ENCODE measurements around the gene MIA2.
"Not testable (repeated sequence)": the region's sequence is repeated elsewhere in the genome, so short reads cannot be mapped to it uniquely, and the experiment has no call there.

The MIA2 gene

DNA sequence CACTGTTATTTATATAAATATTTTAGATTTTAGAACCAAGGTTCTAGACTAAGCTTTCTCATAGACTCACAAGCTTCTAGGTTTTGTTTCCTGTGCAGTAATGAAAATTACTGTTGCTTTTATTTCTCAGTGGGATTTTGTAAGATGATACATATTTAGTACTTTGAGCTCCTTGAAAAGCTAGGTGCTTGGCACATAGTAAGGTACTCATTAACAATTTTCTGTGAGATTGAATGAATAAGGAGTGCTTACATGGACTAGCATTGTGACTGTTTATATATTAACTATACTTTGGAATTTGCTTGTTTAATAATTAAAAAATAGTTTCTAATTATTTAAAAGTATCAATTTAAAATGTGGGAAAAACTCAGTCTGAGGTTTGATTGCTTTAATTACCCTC is 85.7 kb downstream of the MIA2 start:
- in situ Hi-C loops (cut with MboI; ENCODE audit: low sequenced_read_pairs) = no loop called here

GRCh38 chr14:39320318-39320717 is 86.6 kb downstream of the MIA2 start:
- in situ Hi-C loops (cut with MboI; ENCODE audit: low sequenced_read_pairs) = no loop called here

GRCh38 chr14:39322807-39323206 is 89.1 kb downstream of the MIA2 start:
- in situ Hi-C loops (cut with MboI; ENCODE audit: low sequenced_read_pairs) = no loop called here

- in situ Hi-C loops (cut with MboI; ENCODE audit: low sequenced_read_pairs) = no loop called here
Measured at GRCh38 chr14:39324097-39324496, 90.4 kb downstream of the MIA2 start.

GRCh38 chr14:39339003-39339402 is 105.3 kb downstream of the MIA2 start:
- in situ Hi-C loops (cut with MboI; ENCODE audit: low sequenced_read_pairs) = no loop called here

DNA sequence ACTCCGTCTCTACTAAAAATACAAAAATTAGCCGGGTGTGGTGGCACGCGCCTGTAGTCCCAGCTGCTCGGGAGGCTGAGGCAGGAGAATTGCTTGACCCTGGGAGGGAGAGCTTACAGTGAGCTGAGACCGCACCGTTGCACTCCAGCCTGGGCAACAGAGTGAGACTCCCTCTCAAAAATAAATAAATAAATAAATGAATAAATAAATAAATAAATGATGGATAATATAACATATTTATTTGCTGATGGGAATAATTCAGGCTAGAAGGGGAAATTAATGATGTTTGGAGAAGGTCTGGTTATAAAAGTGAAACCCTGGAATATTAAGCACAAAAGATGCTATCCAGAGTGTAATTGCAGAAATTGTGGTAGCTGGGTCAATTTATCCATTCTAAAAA is 107.4 kb downstream of the MIA2 start:
- in situ Hi-C loops (cut with MboI; ENCODE audit: low sequenced_read_pairs) = not testable (repeated sequence)

DNA sequence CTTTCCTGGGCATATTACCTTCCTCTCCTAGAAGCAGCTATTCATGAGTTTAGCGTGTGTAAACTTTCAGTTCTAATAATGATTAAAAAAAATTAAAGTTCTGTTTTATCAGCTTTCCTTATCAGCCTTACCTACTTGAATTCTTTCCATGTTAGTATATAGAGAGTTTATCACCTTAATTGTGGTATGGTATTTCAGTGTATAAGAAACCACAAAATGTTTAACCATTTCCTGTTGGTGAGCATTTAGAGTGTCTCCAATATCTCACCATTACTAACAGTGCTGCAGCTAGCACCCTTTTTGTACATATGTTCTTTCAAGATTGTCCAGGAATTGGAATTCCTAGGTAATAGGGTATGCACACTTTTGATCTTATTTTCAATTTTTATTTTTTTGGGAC is 109.1 kb downstream of the MIA2 start:
- in situ Hi-C loops (cut with MboI; ENCODE audit: low sequenced_read_pairs) = no loop called here

DNA sequence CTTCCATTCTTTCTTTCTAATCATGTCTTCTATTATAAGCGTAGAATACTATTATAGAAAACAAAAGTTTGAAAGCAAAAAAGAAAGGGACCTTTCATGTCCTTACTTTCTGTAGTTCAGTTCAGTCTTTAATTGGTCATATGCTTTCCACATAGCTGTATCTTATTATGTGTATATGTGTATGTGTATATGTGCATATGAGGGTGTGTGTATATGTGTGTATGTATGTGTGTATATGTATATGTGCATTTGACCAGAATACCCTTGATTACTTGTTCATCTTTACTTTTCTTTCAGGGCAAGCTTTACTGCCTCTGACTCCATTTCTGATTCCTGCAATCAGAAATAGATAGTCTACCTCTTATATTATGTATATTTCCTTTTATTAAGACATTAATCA is 109.9 kb downstream of the MIA2 start:
- in situ Hi-C loops (cut with MboI; ENCODE audit: low sequenced_read_pairs) = no loop called here

DNA sequence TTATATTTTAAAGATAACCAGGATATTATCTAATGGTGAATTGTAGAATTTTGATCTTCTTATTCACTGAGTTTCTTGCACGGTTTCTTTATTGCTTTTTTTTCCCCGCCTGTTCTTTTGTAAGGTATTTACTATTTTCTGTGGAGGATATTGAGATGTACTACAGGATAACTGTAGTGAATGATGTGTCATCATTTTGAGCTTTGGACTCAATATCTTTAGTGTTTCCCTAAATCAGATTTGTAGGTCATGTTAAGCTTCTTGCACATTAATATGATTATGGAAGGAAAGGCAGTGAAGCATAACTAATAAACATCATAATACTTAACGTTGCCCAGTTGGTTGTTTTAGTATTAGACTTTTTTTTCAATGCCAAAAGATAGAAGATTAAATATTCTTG is 117.2 kb downstream of the MIA2 start:
- in situ Hi-C loops (cut with MboI; ENCODE audit: low sequenced_read_pairs) = no loop called here

DNA sequence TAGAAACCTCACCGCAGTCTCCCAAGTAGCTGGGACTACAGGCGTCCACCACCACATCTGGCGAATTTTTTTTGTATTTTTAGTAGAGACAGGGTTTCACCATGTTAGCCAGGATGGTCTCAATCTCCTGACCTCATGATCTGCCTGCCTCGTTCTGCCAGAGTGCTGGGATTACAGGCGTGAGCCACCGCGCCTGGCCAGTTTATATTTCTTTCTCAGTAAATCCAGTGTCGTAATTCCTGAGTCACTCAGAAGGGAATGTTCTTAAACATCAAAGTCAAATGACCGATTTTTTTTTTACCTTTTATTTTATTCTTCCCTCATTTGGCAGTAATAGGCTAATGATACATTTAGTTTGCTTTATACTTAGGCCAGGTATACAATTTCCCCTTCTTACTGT is 118.0 kb downstream of the MIA2 start:
- in situ Hi-C loops (cut with MboI; ENCODE audit: low sequenced_read_pairs) = no loop called here

GRCh38 chr14:39359069-39359468 is 125.4 kb downstream of the MIA2 start:
- in situ Hi-C loops (cut with MboI; ENCODE audit: low sequenced_read_pairs) = not testable (repeated sequence)

DNA sequence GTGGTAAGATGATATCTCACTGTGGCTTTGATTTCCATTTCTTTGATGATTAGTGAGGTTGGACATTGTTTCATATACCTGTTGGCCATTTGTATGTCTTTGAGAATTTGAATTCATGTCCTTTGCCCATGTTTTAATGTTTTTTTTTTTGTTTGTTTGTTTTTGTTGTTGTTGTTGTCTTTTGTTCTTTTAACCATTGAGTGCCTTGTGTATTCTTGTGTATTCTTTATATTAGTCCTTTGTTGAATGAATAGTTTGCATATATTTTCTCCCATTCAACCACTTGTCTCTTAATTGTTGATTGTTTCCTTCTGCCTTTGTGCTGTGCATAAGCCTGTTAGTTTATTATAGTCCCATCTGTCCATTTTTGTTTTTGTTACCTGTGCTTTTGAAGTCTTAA is 126.6 kb downstream of the MIA2 start:
- in situ Hi-C loops (cut with MboI; ENCODE audit: low sequenced_read_pairs) = no loop called here

- in situ Hi-C loops (cut with MboI; ENCODE audit: low sequenced_read_pairs) = not testable (repeated sequence)
Measured at GRCh38 chr14:39361556-39361955, 127.8 kb downstream of the MIA2 start.

DNA sequence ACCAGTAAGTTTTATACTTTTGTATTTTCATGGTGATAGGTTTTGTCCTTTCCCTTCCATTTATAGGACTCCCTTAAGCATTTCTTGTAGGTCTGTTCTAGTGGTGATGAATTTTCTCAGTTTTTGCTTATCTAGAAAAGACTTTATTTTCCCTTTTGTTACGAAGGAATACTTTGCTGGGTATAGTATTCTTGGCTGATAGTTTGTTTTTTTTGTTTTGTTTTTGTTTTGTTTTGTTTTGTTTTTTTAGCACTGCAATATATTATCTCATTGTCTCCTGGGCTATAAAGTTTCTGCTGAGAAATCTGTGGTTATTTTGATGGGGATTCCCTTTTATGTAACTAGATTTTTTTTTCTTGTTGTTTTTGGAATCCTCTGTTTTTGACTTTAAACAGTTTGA is 130.8 kb downstream of the MIA2 start:
- in situ Hi-C loops (cut with MboI; ENCODE audit: low sequenced_read_pairs) = no loop called here

DNA sequence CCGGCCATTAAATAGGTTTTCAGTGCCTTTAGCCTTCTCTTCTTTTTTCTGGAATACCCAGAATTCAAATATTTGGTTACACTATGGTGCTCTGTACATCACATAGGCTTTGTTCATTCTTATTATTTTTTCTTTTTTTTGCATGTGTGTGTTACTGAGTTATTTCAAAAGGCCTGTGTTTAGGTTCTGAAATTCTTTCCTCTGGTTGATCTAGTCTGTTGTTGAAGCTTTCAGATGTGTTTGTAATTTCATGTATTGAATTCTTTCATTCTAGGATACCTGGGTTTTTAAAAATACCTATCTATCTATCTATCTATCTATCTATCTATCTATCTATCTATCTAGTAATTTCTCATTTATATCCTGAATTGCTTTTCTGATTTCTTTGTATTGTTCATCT is 131.6 kb downstream of the MIA2 start:
- in situ Hi-C loops (cut with MboI; ENCODE audit: low sequenced_read_pairs) = no loop called here

DNA sequence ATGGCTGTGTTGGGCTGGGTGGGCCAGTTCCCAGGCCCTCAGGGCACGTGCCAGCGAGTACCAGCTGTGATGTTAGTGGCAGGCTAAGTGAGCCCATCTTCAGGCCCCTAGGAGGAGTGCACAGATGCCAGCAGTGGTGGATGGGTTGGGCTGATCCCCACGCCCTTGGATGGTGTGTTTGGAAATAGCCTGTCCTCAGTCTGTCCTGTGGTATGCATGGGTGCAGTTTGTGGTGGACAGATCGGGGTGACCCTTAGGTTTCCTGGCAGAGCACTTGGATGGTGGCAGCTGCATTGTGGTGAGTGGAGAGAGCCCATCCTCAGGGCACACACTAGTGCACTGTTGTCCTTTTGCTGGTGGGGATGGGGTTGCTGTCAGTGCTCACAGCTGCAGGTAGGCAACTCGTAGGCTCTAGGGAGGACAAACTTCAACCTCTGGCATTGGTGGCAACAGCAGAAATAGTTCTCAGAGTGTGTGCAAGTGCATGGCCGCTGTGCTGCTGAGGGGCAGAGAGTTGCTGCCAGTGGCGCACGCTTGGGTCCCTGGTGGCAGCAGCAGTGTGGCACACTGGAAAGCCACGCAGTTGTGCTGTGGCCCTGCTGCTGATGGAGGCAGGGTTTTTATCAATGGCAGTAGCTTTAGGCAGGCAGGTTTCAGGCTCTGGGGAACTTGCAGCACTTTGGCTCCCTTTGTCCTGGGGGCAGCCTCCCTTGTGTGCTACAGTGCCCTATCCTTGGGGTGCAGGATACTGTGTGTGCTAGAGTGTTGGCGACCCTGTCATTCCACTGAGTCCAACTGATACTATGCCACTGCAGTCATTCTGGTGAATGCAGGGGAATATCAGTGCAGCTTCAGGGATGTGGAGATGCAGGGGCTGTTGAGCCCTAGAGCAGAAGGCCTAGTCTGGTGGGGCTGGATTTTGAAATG is 133.0 kb downstream of the MIA2 start:
- in situ Hi-C loops (cut with MboI; ENCODE audit: low sequenced_read_pairs) = no loop called here

- in situ Hi-C loops (cut with MboI; ENCODE audit: low sequenced_read_pairs) = no loop called here
Measured at GRCh38 chr14:39367387-39367751, 133.7 kb downstream of the MIA2 start.

DNA sequence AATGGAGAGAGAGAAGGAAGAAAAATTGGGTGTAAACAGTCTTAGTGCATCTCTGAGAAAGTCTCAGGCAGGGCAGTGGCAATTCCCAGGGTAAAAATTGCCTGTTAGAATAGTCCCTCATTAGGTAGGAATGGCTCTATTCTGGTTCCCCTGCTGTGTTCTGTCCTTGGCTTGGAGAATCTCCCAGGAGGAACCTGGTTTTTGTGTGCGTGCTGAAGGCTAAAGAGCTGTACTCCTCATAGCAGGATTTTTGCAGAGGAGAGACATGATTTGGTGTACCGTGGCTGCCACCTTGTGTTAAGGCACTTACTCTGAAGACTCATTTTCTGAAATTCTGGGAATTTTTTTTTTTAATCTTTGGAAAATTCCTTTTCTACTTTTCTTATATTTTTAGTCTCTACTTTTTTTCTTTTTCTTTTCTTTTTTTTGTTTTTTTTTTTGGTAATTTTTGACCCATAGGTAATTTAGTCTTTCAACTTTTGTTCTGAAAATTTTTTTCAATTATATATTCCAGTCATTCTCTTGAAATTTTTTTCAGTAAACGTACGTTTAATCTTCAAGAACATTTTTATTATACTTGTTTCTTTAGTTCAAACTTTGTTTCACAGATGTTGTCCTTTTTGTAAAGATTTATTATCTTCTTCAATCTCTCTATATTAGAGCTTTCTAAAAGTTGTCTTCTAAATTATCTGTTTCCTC is 134.7 kb downstream of the MIA2 start:
- in situ Hi-C loops (cut with MboI; ENCODE audit: low sequenced_read_pairs) = no loop called here

- in situ Hi-C loops (cut with MboI; ENCODE audit: low sequenced_read_pairs) = no loop called here
Measured at GRCh38 chr14:39369029-39369428, 135.3 kb downstream of the MIA2 start.

GRCh38 chr14:39370415-39370814 is 136.7 kb downstream of the MIA2 start:
- in situ Hi-C loops (cut with MboI; ENCODE audit: low sequenced_read_pairs) = no loop called here

- in situ Hi-C loops (cut with MboI; ENCODE audit: low sequenced_read_pairs) = no loop called here
Measured at GRCh38 chr14:39372656-39373055, 138.9 kb downstream of the MIA2 start.

DNA sequence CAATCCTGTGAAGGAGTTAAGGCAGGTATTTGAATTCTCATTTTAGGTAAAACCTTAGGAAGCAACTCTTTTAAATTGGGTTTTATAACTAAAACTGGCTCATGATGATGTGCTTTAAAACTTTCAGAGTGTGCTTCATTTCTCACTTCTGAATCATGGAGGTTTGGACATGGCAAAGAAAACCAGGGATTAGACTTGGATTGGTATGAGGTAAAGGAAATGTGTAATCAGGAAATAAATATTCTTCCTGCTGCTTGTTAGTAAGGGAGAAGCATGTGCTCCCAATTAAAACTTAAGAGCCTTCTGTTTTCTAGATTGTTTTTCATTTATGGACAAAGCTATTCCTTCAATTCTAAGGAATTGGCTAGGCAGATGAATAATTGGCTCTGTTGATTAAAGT is 141.1 kb downstream of the MIA2 start:
- in situ Hi-C loops (cut with MboI; ENCODE audit: low sequenced_read_pairs) = no loop called here

Measured in HL-60/S4 (cell line).